H9 (cell line): ENCODE measurements around the gene SETD1A. TPM values are rescaled to one million over a fixed set of nuclear protein-coding genes. Genes with fewer than 3 reads are reported as not detected.

Experiments
- DNase-seq: peaks from one replicate; pipeline ENCODE4 v3.0.0-alpha.2; 2017
- H2AFZ ChIP-seq: one replicate; pipeline ENCODE4 v1.6.1; 2013; ENCODE audit warnings: mild to moderate bottlenecking, low read length, control low read depth, moderate library complexity
- H2AK5ac ChIP-seq: 2 replicates; pipeline ENCODE4 v1.6.1; 2013; ENCODE audit warnings: low read length, control low read depth, mixed read lengths; ENCODE audit not compliant: insufficient read length
- H2BK120ac ChIP-seq: one replicate; pipeline ENCODE4 v1.6.1; 2013; ENCODE audit warnings: low read depth, mild to moderate bottlenecking, low read length, control low read depth, inconsistent platforms; ENCODE audit not compliant: poor library complexity, severe bottlenecking
- H2BK12ac ChIP-seq: 2 replicates; pipeline ENCODE4 v1.6.1; 2013; ENCODE audit warnings: low read length, control low read depth, mixed read lengths, low read depth; ENCODE audit not compliant: insufficient read length
- H2BK15ac ChIP-seq: 2 replicates; pipeline ENCODE4 v1.6.1; 2013; ENCODE audit warnings: low read depth, low read length, control low read depth
- H2BK20ac ChIP-seq: one replicate; pipeline ENCODE4 v1.6.1; 2013; ENCODE audit warnings: low read depth, mild to moderate bottlenecking, low read length, control low read depth, inconsistent platforms; ENCODE audit not compliant: poor library complexity, severe bottlenecking
- H2BK5ac ChIP-seq: 2 replicates; pipeline ENCODE4 v1.6.1; 2013; ENCODE audit warnings: low read length, control low read depth, mixed read lengths; ENCODE audit not compliant: insufficient read length
- H3K14ac ChIP-seq: 2 replicates; pipeline ENCODE4 v1.6.1; 2013; ENCODE audit warnings: low read length, control low read depth; ENCODE audit not compliant: insufficient read depth
- H3K18ac ChIP-seq: 2 replicates; pipeline ENCODE4 v1.6.1; 2013; ENCODE audit warnings: low read depth, mild to moderate bottlenecking, mixed read lengths, low read length, control low read depth; ENCODE audit not compliant: insufficient read length
- H3K23ac ChIP-seq: 2 replicates; pipeline ENCODE4 v1.6.1; 2013; ENCODE audit warnings: low read length, control low read depth, mixed read lengths, low read depth; ENCODE audit not compliant: insufficient read length
- H3K23me2 ChIP-seq: 2 replicates; pipeline ENCODE4 v1.6.1; 2013; ENCODE audit warnings: low read depth, mild to moderate bottlenecking, mixed read lengths, low read length, control low read depth; ENCODE audit not compliant: insufficient read length, poor library complexity, severe bottlenecking
- H3K27ac ChIP-seq: 2 replicates; pipeline ENCODE4 v1.5.1; 2013; ENCODE audit warnings: low read length, control low read depth, mixed read lengths, low read depth; ENCODE audit not compliant: insufficient read length
- H3K27me3 ChIP-seq: 2 replicates; pipeline ENCODE4 v1.6.1; 2013; ENCODE audit warnings: low read length, control low read depth, inconsistent platforms; ENCODE audit not compliant: insufficient read depth
- H3K4ac ChIP-seq: 2 replicates; pipeline ENCODE4 v1.6.1; 2013; ENCODE audit warnings: low read depth, mild to moderate bottlenecking, control low read depth, inconsistent platforms, low read length, moderate library complexity
- H3K4me1 ChIP-seq: 2 replicates; pipeline ENCODE4 v1.6.1; 2013; ENCODE audit warnings: low read length, control low read depth, inconsistent platforms; ENCODE audit not compliant: insufficient read depth
- H3K4me2 ChIP-seq: 2 replicates; pipeline ENCODE4 v1.6.1; 2013; ENCODE audit warnings: low read length, control low read depth, mixed read lengths; ENCODE audit not compliant: insufficient read length, insufficient read depth
- H3K56ac ChIP-seq: 2 replicates; pipeline ENCODE4 v1.6.1; 2013; ENCODE audit warnings: low read depth, mild to moderate bottlenecking, mixed read lengths, low read length, control low read depth; ENCODE audit not compliant: insufficient read length
- H3K79me1 ChIP-seq: 2 replicates; pipeline ENCODE4 v1.6.1; 2013; ENCODE audit warnings: low read depth, mild to moderate bottlenecking, moderate library complexity, low read length, control low read depth, inconsistent platforms; ENCODE audit not compliant: insufficient read depth, poor library complexity, severe bottlenecking
- H3K79me2 ChIP-seq: 2 replicates; pipeline ENCODE4 v1.6.1; 2013; ENCODE audit warnings: low read length, control low read depth, inconsistent platforms; ENCODE audit not compliant: insufficient read depth
- H3K9ac ChIP-seq: 2 replicates; pipeline ENCODE4 v1.6.1; 2013; ENCODE audit warnings: low read length, control low read depth, mixed read lengths; ENCODE audit not compliant: insufficient read length; ENCODE audit errors: extremely low read depth
- H3K9me3 ChIP-seq: one replicate; pipeline ENCODE4 v1.6.1; 2013; ENCODE audit warnings: low read depth, low read length, inconsistent platforms; ENCODE audit not compliant: control insufficient read depth
- H3T11ph ChIP-seq: one replicate; pipeline ENCODE4 v1.6.1; 2013; ENCODE audit warnings: mild to moderate bottlenecking, low read length, control low read depth, inconsistent platforms
- H4K20me1 ChIP-seq: one replicate; pipeline ENCODE4 v1.6.1; 2013; ENCODE audit not compliant: control insufficient read depth, insufficient read length, insufficient read depth
- H4K5ac ChIP-seq: 2 replicates; pipeline ENCODE4 v1.6.1; 2013; ENCODE audit warnings: low read depth, mild to moderate bottlenecking, mixed read lengths, low read length, control low read depth; ENCODE audit not compliant: insufficient read length
- H4K8ac ChIP-seq: replicated peaks from 2 replicates; pipeline ENCODE4 v1.6.1; 2013; ENCODE audit warnings: low read length, control low read depth, mixed read lengths, low read depth; ENCODE audit not compliant: insufficient read length
- H4K91ac ChIP-seq: 2 replicates; pipeline ENCODE4 v1.6.1; 2013; ENCODE audit warnings: low read depth, mild to moderate bottlenecking, moderate library complexity, mixed read lengths, low read length, control low read depth; ENCODE audit not compliant: insufficient read length
- H3K27ac Mint-ChIP-seq, 3 experiments: 2 replicates in 2 of 3; 3 replicates in 1 of 3; pipeline ENCODE4 v1.8.0; 2020 to 2021; ENCODE audit warnings: mixed read lengths in 3 of 3, mild to moderate bottlenecking in 1 of 3, moderate library complexity in 1 of 3
- H3K27me3 Mint-ChIP-seq: 2 replicates; pipeline ENCODE4 v1.8.0; 2021; ENCODE audit warnings: low read depth, mild to moderate bottlenecking, moderate library complexity, mixed read lengths
- H3K36me3 Mint-ChIP-seq, 3 experiments: 2 replicates in 2 of 3; 3 replicates in 1 of 3; pipeline ENCODE4 v1.8.0; 2020 to 2021; ENCODE audit warnings: low read depth in 3 of 3, mixed read lengths in 3 of 3; ENCODE audit not compliant: insufficient read depth in 1 of 3
- H3K4me1 Mint-ChIP-seq, 2 experiments: 2 replicates each; pipeline ENCODE4 v1.8.0; 2020; ENCODE audit warnings: mixed read lengths in 2 of 2
- H3K4me3 Mint-ChIP-seq, 2 experiments: 2 replicates in 1 of 2; 3 replicates in 1 of 2; pipeline ENCODE4 v1.8.0; 2020 to 2021; ENCODE audit warnings: mild to moderate bottlenecking in 2 of 2, mixed read lengths in 2 of 2, moderate library complexity in 1 of 2
- H3K9me3 Mint-ChIP-seq, 2 experiments: 2 replicates in 1 of 2; 3 replicates in 1 of 2; pipeline ENCODE4 v1.8.0; 2020; ENCODE audit warnings: mild to moderate bottlenecking in 2 of 2, mixed read lengths in 2 of 2, moderate library complexity in 1 of 2
- WGBS: extraction: QIAGEN DNeasy Blood & Tissue Kit; methylation state at CpG from one replicate; pipeline ENCODE4 v1.1.7; 2013; ENCODE audit warnings: missing lambda C conversion rate, low lambda C conversion rate, mixed read lengths; ENCODE audit not compliant: insufficient read length; ENCODE audit errors: extremely low coverage; 5-methylcytosine and 5-hydroxymethylcytosine counted together
- total RNA-seq: library from RNA; stranded (reverse); gene quantifications from 2 replicates; pipeline ENCODE4 v1.2.1, GENCODE V29; 2021
- TF ChIP-seq, protein P1 (sequence below): fragments of 200-600 bp; sonication (generic); conservative IDR thresholded peaks from 3 replicates; pipeline ENCODE4 v1.8.0; 2021; ENCODE audit warnings: antibody characterized with exemption, mild to moderate bottlenecking

Gene SETD1A
- total RNA-seq, 1 experiment from 2014 or later, result 36.9 TPM

DNA sequence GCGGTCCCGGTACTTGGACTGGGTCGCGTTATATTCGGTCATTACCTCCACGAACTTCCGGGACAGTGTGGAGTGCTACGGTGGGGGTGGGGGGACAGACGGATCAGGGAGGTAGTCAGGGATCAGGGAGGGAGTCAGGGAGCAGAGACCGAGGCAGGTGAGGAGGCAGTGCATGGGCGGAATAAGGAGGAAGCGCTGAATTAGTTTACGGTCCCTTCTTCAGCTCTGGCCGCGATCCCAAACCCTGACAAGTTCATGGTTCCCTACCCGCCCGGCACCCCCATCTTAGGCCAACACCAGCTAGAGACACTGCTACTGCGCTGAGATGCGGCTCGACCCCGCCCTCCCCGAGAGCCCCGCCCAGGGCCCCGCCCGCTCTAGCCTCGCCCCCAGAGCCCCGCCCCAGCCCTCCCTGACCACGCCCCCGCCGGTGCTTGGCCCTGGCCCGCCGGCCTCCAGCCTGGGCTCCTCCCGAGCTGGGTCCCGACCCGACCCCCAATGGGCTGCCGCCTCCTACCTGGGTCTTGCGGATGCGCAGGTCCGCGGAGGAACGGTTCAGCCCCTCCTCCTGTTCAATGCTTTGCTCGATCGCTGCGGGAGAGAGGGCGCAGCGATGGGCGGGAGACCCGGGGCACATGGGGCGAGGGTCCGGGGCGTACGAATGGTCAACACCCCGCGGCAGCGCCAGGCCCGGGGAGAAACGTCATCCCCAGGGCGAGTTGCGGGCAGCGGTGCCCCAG, 39.6 kb downstream of the SETD1A start:
- Histone ChIP-seq H2AFZ (no peak overlapping the region), H3K9ac (peak overlapping the region; percentile 21)
- TF ChIP-seq, protein P1, sequence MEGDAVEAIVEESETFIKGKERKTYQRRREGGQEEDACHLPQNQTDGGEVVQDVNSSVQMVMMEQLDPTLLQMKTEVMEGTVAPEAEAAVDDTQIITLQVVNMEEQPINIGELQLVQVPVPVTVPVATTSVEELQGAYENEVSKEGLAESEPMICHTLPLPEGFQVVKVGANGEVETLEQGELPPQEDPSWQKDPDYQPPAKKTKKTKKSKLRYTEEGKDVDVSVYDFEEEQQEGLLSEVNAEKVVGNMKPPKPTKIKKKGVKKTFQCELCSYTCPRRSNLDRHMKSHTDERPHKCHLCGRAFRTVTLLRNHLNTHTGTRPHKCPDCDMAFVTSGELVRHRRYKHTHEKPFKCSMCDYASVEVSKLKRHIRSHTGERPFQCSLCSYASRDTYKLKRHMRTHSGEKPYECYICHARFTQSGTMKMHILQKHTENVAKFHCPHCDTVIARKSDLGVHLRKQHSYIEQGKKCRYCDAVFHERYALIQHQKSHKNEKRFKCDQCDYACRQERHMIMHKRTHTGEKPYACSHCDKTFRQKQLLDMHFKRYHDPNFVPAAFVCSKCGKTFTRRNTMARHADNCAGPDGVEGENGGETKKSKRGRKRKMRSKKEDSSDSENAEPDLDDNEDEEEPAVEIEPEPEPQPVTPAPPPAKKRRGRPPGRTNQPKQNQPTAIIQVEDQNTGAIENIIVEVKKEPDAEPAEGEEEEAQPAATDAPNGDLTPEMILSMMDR, result peak; percentile 14; the same call in 1 of the 3 replicates

More for the DNA sequence above, 39.6 kb downstream of the SETD1A start:
- Histone ChIP-seq H3K27ac (no peak overlapping the region), H3K14ac (peak overlapping the region; percentile 47; the same call in 1 of the 2 replicates), H3K23ac (no peak overlapping the region), H3K79me1 (no peaks in the 10 kb centered on the region), H3T11ph (no peak overlapping the region), H2BK15ac (no peak overlapping the region), H4K5ac (no peak overlapping the region), H3K79me2 (no peaks in the 10 kb centered on the region), H3K4me1 (no peaks in the 10 kb centered on the region), H4K91ac (no peak overlapping the region), H2BK120ac (no peak overlapping the region), H2AK5ac (no peak overlapping the region), H4K8ac (no peak overlapping the region), H2BK5ac (no peak overlapping the region), H3K18ac (peak overlapping the region; percentile 31), H3K27me3 (no peaks in the 10 kb centered on the region), H3K9me3 (no peaks in the 10 kb centered on the region), H4K20me1 (no peaks in the 10 kb centered on the region), H3K4me2 (peak overlapping the region; percentile 59), H2BK20ac (no peak overlapping the region), H3K23me2 (peaks cover 12% of the 10 kb centered on the region), H3K4ac (no peak overlapping the region), H2BK12ac (no peak overlapping the region), H3K56ac (no peak overlapping the region)
- peak; percentile 92 for DNase-seq
- peaks cover 10% of the 10 kb centered on the region; the same call in 1 of the 2 replicates for H3K27me3 Mint-ChIP-seq
- no peaks in the 10 kb centered on the region for H3K9me3 Mint-ChIP-seq
- H3K4me1 Mint-ChIP-seq, result peaks cover 16 to 20% of the 10 kb centered on the region in 2 experiments
- peak overlapping the region in 2 of 3 experiments; percentile 39 to 83; a peak in 3 of 7 replicates for H3K27ac Mint-ChIP-seq
- peaks cover 0 to 3% (median 2%) of the 10 kb centered on the region in 3 experiments; a peak in 2 of 7 replicates for H3K36me3 Mint-ChIP-seq
- WGBS, result no CpG with 5 or more reads among the region's 60 CpGs
- peak overlapping the region; percentile 76 to 85 for H3K4me3 Mint-ChIP-seq
